HG03095 (cell line): ENCODE results near the gene TLR9.
A peak's percentile ranks its signal among the peaks of the same experiment; 100 is the strongest.

ENCODE experiments used
- ATAC-seq: cut with Tn5 transposase; IDR thresholded peaks from one replicate; pipeline ENCODE4 v1.9.1; 2021; ENCODE audit warnings: moderate library complexity; ENCODE audit not compliant: unreplicated experiment

TLR9 gene

GRCh38 chr3:52218026-52218425 lies 7.4 kb downstream of the TLR9 start:
- no peak for ATAC-seq

GRCh38 chr3:52217409-52217805 lies 8.0 kb downstream of the TLR9 start:
- ATAC-seq: no peak

GRCh38 chr3:52216585-52217408 lies 8.6 kb downstream of the TLR9 start:
- no peak for ATAC-seq

- ATAC-seq: no peak
Observed at GRCh38 chr3:52215351-52215750, 10.1 kb downstream of the TLR9 start.

- no peak for ATAC-seq
Observed at GRCh38 chr3:52213901-52214300, 11.5 kb downstream of the TLR9 start.

- no peak for ATAC-seq
Observed at GRCh38 chr3:52213005-52213404, 12.4 kb downstream of the TLR9 start.

- no peak for ATAC-seq
Observed at GRCh38 chr3:52211268-52211891, 14.1 kb downstream of the TLR9 start.

- ATAC-seq: no peak
Observed at GRCh38 chr3:52210550-52211046, 14.8 kb downstream of the TLR9 start.

- no peak for ATAC-seq
Observed at GRCh38 chr3:52210037-52210436, 15.4 kb downstream of the TLR9 start.

GRCh38 chr3:52208556-52208955 lies 16.9 kb downstream of the TLR9 start:
- no peak for ATAC-seq

GRCh38 chr3:52205727-52206372 lies 19.6 kb downstream of the TLR9 start:
- ATAC-seq: no peak

GRCh38 chr3:52204337-52205073 lies 20.9 kb downstream of the TLR9 start:
- ATAC-seq: no peak

- ATAC-seq: no peak
Observed at GRCh38 chr3:52203701-52204100, 21.7 kb downstream of the TLR9 start.

- ATAC-seq: no peak
Observed at GRCh38 chr3:52202384-52203077, 22.9 kb downstream of the TLR9 start.

GRCh38 chr3:52200981-52201679 lies 24.3 kb downstream of the TLR9 start:
- ATAC-seq: no peak

- no peak for ATAC-seq
Observed at GRCh38 chr3:52198643-52199608, 26.5 kb downstream of the TLR9 start.

GRCh38 chr3:52197842-52198625 lies 27.4 kb downstream of the TLR9 start, which contains the start of gene ALAS1:
Gene ALAS1 (plus strand): TSS chr3:52198160. CDS start chr3:52199242, 1,082 bp downstream.
- ATAC-seq: peak; percentile 73

- no peak for ATAC-seq
Observed at GRCh38 chr3:52197499-52197841, 28.0 kb downstream of the TLR9 start.
